ENCODE data around the gene FFAR3.

DNA sequence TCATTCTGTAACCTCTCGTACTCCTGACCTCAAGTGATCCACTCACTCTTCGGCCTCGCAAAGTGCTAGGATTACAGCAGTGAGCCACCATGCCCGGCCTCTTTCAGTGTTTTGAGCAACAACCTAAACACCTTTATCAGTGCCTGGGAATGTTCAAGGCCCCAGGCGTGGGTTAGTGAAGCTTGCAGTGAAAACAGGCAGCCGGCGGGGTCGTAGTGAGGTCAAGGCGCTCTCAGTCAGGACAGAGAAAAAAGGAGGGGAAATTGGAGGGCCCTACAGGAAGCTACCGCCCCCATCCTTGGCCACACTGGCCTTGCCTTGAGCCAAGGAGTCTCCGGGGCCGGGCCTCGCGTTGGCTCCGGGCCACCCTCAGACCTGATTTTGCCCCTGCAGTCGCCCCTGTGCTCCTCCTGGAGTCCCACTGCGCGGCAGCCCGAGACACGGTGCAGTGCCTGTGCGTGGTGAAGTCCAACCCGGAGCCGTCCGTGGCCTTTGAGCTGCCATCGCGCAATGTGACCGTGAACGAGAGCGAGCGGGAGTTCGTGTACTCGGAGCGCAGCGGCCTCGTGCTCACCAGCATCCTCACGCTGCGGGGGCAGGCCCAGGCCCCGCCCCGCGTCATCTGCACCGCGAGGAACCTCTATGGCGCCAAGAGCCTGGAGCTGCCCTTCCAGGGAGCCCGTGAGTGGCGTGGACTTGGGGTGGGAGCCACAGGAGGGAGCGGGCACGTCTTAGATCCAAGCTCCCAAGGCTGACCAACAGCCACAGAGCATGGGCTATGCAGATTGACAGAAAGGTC lies 48.6 kb upstream of the FFAR3 start:
- TF ChIP-seq, protein P1, sequence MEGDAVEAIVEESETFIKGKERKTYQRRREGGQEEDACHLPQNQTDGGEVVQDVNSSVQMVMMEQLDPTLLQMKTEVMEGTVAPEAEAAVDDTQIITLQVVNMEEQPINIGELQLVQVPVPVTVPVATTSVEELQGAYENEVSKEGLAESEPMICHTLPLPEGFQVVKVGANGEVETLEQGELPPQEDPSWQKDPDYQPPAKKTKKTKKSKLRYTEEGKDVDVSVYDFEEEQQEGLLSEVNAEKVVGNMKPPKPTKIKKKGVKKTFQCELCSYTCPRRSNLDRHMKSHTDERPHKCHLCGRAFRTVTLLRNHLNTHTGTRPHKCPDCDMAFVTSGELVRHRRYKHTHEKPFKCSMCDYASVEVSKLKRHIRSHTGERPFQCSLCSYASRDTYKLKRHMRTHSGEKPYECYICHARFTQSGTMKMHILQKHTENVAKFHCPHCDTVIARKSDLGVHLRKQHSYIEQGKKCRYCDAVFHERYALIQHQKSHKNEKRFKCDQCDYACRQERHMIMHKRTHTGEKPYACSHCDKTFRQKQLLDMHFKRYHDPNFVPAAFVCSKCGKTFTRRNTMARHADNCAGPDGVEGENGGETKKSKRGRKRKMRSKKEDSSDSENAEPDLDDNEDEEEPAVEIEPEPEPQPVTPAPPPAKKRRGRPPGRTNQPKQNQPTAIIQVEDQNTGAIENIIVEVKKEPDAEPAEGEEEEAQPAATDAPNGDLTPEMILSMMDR (IDR thresholded peaks at IDR 0.05; ENCODE audit: extremely low read depth in 1 of 2, insufficient read depth in 1 of 2, low read depth in 1 of 2, low read length in 2 of 2), result no peak
- TF ChIP-seq EZH2 (IDR thresholded peaks at IDR 0.05; ENCODE audit: borderline replicate concordance, low read depth, low read length, severe bottlenecking) (no peak), GATA2 (IDR thresholded peaks at IDR 0.05; ENCODE audit: insufficient read depth, insufficient read length, low read depth, low read length) (no peak), MAX (IDR thresholded peaks at IDR 0.05; ENCODE audit: insufficient read depth, insufficient read length) (no peak), POLR2A (IDR thresholded peaks at IDR 0.05; ENCODE audit: low read depth, low read length) (no peak), JUN (IDR thresholded peaks at IDR 0.05; ENCODE audit: borderline replicate concordance, insufficient read depth, insufficient read length, low read depth) (no peak), POLR2AphosphoS5 (IDR thresholded peaks at IDR 0.05; ENCODE audit: insufficient read depth, low read depth, low read length) (no peak)

Data from endothelial cell of umbilical vein (primary cell).